Loucy (cell line): ENCODE measurements around the gene DOC2A.

Experiments
- EZH2phosphoT487 ChIP-seq: fragments of 200-600 bp; IDR thresholded peaks from 2 replicates; pipeline ENCODE4 v1.6.1; 2018; ENCODE audit warnings: antibody characterized with exemption, mild to moderate bottlenecking, moderate library complexity, borderline replicate concordance
- TF ChIP-seq, protein P1 (sequence below): fragments of 200-600 bp; sonication (generic); conservative IDR thresholded peaks from 2 replicates; pipeline ENCODE4 v1.5.1; 2014; ENCODE audit warnings: mild to moderate bottlenecking, antibody characterized with exemption, low read length

GRCh38 chr16:29996766-29997250, 14.0 kb downstream of the DOC2A start:
- TF ChIP-seq EZH2phosphoT487 = no peak
- TF ChIP-seq, protein P1, sequence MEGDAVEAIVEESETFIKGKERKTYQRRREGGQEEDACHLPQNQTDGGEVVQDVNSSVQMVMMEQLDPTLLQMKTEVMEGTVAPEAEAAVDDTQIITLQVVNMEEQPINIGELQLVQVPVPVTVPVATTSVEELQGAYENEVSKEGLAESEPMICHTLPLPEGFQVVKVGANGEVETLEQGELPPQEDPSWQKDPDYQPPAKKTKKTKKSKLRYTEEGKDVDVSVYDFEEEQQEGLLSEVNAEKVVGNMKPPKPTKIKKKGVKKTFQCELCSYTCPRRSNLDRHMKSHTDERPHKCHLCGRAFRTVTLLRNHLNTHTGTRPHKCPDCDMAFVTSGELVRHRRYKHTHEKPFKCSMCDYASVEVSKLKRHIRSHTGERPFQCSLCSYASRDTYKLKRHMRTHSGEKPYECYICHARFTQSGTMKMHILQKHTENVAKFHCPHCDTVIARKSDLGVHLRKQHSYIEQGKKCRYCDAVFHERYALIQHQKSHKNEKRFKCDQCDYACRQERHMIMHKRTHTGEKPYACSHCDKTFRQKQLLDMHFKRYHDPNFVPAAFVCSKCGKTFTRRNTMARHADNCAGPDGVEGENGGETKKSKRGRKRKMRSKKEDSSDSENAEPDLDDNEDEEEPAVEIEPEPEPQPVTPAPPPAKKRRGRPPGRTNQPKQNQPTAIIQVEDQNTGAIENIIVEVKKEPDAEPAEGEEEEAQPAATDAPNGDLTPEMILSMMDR = 0 out of 2 replicates have a peak, but pooled peaks have one; percentile 10
